D341Med (cell line): ENCODE results near the gene SDC3.

Experiments used
- DNase-seq: peaks from one replicate; pipeline ENCODE4 v3.0.0; 2012; ENCODE audit warnings: low spot score

SDC3 gene

GRCh38 chr1:30888391-30888790 lies 20.2 kb downstream of the SDC3 start:
- DNase-seq = no peak

GRCh38 chr1:30887485-30888315 lies 20.9 kb downstream of the SDC3 start:
- DNase-seq = no peak

GRCh38 chr1:30886710-30887428 lies 21.7 kb downstream of the SDC3 start:
- DNase-seq = no peak

- no peak for DNase-seq
Observed at GRCh38 chr1:30885570-30886522, 22.7 kb downstream of the SDC3 start.

GRCh38 chr1:30884723-30885122 lies 23.8 kb downstream of the SDC3 start:
- DNase-seq = no peak

DNA sequence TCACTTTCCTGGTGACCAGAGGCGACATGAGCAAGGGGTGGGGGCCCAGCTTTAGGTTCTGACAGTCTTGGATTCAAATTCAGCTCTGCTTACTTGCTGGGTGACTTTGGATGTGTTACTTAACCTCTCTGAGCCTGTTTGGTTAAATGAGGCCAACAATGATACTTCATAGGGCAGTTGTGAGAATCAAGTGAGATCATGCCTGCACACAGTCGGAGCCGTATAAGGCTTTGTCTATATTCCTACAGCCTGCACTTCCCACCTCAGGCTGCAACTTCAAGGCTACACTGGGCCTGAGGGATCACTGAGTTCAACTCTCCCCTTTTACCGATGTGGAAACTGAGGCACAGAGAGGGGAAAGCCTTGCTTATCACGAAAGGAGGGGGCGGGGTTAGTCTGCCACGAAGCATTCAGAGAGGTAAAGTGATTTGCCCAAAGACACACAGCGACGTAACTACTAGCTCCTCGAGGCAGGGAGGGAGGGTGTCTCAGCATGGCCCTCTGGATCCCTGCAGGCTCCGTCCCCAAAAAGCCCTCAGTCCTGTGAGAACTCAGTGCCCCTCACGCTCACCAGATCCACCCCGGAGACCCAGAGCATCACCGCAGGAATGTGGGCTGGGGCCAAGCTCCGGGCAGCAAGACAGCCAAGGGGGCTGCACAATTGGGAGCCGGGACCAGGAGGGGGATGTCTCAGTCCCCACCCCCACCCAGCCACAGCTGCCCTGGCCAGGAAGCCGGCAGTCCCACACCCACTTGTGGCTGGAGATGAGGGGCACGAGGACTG lies 25.0 kb downstream of the SDC3 start:
- no peak for DNase-seq

DNA sequence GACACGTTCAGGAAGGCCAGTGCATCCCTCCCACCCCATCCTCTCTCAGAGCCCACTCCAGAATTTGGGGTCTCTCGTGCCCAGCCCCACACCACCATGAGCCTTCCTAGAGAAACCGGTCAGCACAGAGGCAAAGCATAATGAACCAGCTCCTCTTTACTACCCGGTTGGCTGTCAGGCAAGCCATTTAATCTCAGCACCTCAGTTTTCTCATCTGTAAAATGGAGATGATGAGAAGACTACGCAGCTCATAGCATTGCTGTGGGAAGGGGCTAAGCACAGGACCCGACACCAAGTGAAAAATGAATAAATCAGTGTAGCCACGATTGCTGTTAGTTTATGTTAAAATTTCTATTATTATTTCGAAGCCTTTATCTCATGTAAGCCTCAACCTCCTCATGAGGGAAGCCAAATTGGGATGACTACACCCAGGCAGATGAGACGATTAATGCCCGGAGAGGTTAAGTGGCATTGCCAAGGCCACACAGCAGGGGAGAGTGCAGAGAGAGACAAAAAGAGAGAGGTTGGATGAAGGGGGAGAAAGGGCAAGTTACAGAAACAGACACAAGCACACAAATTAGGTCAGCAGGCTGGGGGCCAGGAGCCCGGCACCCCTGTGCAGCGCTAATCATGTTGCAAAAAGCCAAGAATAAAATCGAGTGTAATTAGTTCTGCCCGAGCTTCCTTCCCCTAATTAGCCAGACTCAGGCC lies 25.7 kb downstream of the SDC3 start:
- no peak for DNase-seq

DNA sequence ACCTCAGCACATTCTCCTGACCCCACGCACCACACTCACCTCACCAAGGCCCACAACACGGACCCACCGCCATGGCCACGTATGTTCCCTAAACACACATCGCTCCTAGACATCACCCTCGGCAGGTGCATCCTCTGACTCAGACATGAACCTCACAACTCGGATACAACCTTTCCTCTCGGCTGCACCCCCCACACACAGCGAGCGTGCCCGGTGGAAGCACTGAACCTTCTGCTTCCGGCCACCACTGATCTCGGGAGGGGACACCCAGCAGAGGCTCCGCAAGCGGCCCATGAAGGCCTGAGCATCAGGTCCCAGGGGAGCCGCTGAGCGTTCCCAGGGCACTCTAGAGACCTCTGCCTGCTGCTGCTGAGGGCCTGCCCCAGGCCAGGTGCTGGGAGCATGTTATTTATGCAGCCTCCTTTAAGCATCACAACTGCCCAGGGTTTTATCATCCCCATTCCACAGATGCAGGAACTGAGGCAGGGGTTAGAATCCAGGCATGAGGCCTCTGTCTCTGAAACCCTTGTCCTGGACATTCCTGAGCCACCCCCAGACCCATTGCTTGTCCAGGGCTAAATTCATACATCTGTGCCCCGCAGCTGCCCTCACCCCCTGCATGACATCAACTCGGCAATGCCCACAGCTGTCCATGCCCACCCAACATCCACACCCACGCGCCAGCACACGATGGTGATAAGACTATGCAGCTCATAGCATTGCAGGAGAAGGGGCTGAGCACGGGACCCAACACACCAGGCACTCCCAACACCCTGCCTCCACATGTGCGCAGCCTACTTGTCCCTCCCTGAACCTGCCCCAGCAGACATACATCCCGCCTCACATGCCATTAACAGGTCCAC lies 27.0 kb downstream of the SDC3 start:
- DNase-seq = no peak

DNA sequence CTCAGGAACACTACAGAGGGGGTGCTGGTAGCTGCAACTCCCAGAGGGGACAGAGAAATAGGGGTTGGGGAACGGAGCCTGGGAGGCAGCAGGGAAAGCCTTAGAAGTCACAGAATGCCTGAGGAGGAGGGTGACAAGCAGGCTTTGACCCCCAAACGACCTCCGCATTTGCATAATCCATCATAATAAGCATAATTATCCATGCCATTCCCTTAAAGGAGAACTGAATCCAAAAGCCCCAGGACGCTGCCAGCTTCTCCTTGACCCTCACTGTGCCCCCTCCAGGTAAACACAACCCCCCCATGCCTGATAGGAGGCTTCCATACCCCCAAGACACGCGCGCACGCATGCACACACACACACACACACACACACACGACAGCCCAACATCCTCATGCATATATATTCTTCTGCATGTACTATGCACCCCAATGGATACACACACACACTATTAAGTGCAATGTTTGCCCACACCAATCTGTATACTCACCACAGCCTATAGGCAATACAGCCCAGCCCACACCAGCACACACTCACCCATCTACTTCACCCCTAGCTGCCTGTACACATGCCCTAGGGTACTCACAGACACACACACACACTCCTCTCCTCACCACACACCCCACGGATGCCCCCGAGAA lies 27.8 kb downstream of the SDC3 start:
- DNase-seq = peak; percentile 43

- no peak for DNase-seq
Observed at GRCh38 chr1:30879940-30880677, 28.4 kb downstream of the SDC3 start.

- no peak for DNase-seq
Observed at GRCh38 chr1:30879126-30879786, 29.3 kb downstream of the SDC3 start.

GRCh38 chr1:30878559-30878958 lies 30.0 kb downstream of the SDC3 start:
- no peak for DNase-seq

DNA sequence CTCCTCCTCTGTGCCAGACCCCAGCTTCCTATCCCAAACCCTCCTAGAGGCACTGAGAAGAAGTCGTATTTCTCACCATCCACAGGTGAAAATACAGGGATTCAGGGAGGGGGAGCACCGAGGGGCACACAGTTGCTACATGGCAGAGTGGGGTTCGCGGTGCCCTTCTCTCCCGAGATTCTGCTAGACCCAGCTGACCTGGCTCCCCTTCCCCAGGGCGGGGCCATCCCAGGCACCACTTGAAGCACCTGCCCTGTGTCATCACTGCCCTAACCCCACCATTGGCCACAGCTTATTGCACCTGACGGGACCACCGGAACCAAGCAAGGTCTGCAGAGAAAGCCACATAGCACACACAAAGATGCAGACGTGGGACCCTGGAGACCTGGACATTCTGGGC lies 30.5 kb downstream of the SDC3 start:
- DNase-seq = no peak

GRCh38 chr1:30877205-30877912 lies 31.2 kb downstream of the SDC3 start:
- no peak for DNase-seq

GRCh38 chr1:30876451-30877204 lies 31.9 kb downstream of the SDC3 start:
- DNase-seq = no peak

DNA sequence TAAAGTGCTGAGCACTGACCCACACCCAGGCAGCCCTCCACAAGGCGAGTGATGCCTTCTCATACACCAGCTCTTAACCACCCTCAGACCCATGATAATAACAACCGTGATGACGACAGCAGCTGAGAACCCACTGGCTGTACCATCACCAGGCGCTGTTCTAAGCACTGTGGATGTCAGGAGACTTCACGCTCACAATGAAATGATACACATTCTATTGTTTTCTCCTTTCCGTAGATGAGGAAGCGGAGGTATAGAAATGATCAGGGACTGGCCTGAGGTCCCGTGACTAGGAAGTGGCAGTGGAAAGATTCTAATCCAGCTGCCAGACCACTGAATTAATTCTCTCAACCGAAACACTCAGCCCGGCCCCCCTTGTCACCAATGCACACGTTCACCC lies 32.6 kb downstream of the SDC3 start:
- DNase-seq = no peak

DNA sequence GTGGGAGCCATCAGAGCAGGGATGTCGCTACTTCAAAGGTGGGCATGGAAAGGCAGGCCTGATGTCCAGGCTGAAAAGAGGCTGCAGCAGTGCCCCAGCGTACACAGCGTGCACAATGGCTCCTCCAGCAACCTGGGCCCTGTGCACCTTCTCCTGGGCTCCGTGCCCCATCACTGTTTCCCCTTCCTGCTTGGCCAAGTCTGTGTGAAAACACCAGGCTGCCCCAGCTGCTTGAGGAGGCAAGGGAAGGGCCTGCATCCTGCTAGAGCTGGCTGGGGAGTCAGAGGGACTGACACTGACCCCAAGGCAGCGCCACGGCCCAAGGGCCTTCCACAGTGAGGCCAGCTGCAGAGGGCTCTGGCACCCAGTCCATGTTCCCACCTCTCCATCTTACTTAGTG lies 33.4 kb downstream of the SDC3 start:
- no peak for DNase-seq
